H9 (cell line): ENCODE results near the gene ODF2. TPM values are rescaled to one million over a fixed set of nuclear protein-coding genes. Genes with fewer than 3 reads are reported as not detected.

ENCODE experiments used
- DNase-seq: peaks from one replicate; pipeline ENCODE4 v3.0.0-alpha.2; 2017
- H2AFZ ChIP-seq: one replicate; pipeline ENCODE4 v1.6.1; 2013; ENCODE audit warnings: mild to moderate bottlenecking, low read length, control low read depth, moderate library complexity
- H2AK5ac ChIP-seq: 2 replicates; pipeline ENCODE4 v1.6.1; 2013; ENCODE audit warnings: low read length, control low read depth, mixed read lengths; ENCODE audit not compliant: insufficient read length
- H2BK120ac ChIP-seq: one replicate; pipeline ENCODE4 v1.6.1; 2013; ENCODE audit warnings: low read depth, mild to moderate bottlenecking, low read length, control low read depth, inconsistent platforms; ENCODE audit not compliant: poor library complexity, severe bottlenecking
- H2BK12ac ChIP-seq: 2 replicates; pipeline ENCODE4 v1.6.1; 2013; ENCODE audit warnings: low read length, control low read depth, mixed read lengths, low read depth; ENCODE audit not compliant: insufficient read length
- H2BK15ac ChIP-seq: 2 replicates; pipeline ENCODE4 v1.6.1; 2013; ENCODE audit warnings: low read depth, low read length, control low read depth
- H2BK20ac ChIP-seq: one replicate; pipeline ENCODE4 v1.6.1; 2013; ENCODE audit warnings: low read depth, mild to moderate bottlenecking, low read length, control low read depth, inconsistent platforms; ENCODE audit not compliant: poor library complexity, severe bottlenecking
- H2BK5ac ChIP-seq: 2 replicates; pipeline ENCODE4 v1.6.1; 2013; ENCODE audit warnings: low read length, control low read depth, mixed read lengths; ENCODE audit not compliant: insufficient read length
- H3K14ac ChIP-seq: 2 replicates; pipeline ENCODE4 v1.6.1; 2013; ENCODE audit warnings: low read length, control low read depth; ENCODE audit not compliant: insufficient read depth
- H3K18ac ChIP-seq: 2 replicates; pipeline ENCODE4 v1.6.1; 2013; ENCODE audit warnings: low read depth, mild to moderate bottlenecking, mixed read lengths, low read length, control low read depth; ENCODE audit not compliant: insufficient read length
- H3K23ac ChIP-seq: 2 replicates; pipeline ENCODE4 v1.6.1; 2013; ENCODE audit warnings: low read length, control low read depth, mixed read lengths, low read depth; ENCODE audit not compliant: insufficient read length
- H3K23me2 ChIP-seq: 2 replicates; pipeline ENCODE4 v1.6.1; 2013; ENCODE audit warnings: low read depth, mild to moderate bottlenecking, mixed read lengths, low read length, control low read depth; ENCODE audit not compliant: insufficient read length, poor library complexity, severe bottlenecking
- H3K27ac ChIP-seq: 2 replicates; pipeline ENCODE4 v1.5.1; 2013; ENCODE audit warnings: low read length, control low read depth, mixed read lengths, low read depth; ENCODE audit not compliant: insufficient read length
- H3K27me3 ChIP-seq: 2 replicates; pipeline ENCODE4 v1.6.1; 2013; ENCODE audit warnings: low read length, control low read depth, inconsistent platforms; ENCODE audit not compliant: insufficient read depth
- H3K4ac ChIP-seq: 2 replicates; pipeline ENCODE4 v1.6.1; 2013; ENCODE audit warnings: low read depth, mild to moderate bottlenecking, control low read depth, inconsistent platforms, low read length, moderate library complexity
- H3K4me1 ChIP-seq: 2 replicates; pipeline ENCODE4 v1.6.1; 2013; ENCODE audit warnings: low read length, control low read depth, inconsistent platforms; ENCODE audit not compliant: insufficient read depth
- H3K4me2 ChIP-seq: 2 replicates; pipeline ENCODE4 v1.6.1; 2013; ENCODE audit warnings: low read length, control low read depth, mixed read lengths; ENCODE audit not compliant: insufficient read length, insufficient read depth
- H3K56ac ChIP-seq: 2 replicates; pipeline ENCODE4 v1.6.1; 2013; ENCODE audit warnings: low read depth, mild to moderate bottlenecking, mixed read lengths, low read length, control low read depth; ENCODE audit not compliant: insufficient read length
- H3K79me1 ChIP-seq: 2 replicates; pipeline ENCODE4 v1.6.1; 2013; ENCODE audit warnings: low read depth, mild to moderate bottlenecking, moderate library complexity, low read length, control low read depth, inconsistent platforms; ENCODE audit not compliant: insufficient read depth, poor library complexity, severe bottlenecking
- H3K79me2 ChIP-seq: 2 replicates; pipeline ENCODE4 v1.6.1; 2013; ENCODE audit warnings: low read length, control low read depth, inconsistent platforms; ENCODE audit not compliant: insufficient read depth
- H3K9ac ChIP-seq: 2 replicates; pipeline ENCODE4 v1.6.1; 2013; ENCODE audit warnings: low read length, control low read depth, mixed read lengths; ENCODE audit not compliant: insufficient read length; ENCODE audit errors: extremely low read depth
- H3K9me3 ChIP-seq: one replicate; pipeline ENCODE4 v1.6.1; 2013; ENCODE audit warnings: low read depth, low read length, inconsistent platforms; ENCODE audit not compliant: control insufficient read depth
- H3T11ph ChIP-seq: one replicate; pipeline ENCODE4 v1.6.1; 2013; ENCODE audit warnings: mild to moderate bottlenecking, low read length, control low read depth, inconsistent platforms
- H4K20me1 ChIP-seq: one replicate; pipeline ENCODE4 v1.6.1; 2013; ENCODE audit not compliant: control insufficient read depth, insufficient read length, insufficient read depth
- H4K5ac ChIP-seq: 2 replicates; pipeline ENCODE4 v1.6.1; 2013; ENCODE audit warnings: low read depth, mild to moderate bottlenecking, mixed read lengths, low read length, control low read depth; ENCODE audit not compliant: insufficient read length
- H4K8ac ChIP-seq: replicated peaks from 2 replicates; pipeline ENCODE4 v1.6.1; 2013; ENCODE audit warnings: low read length, control low read depth, mixed read lengths, low read depth; ENCODE audit not compliant: insufficient read length
- H4K91ac ChIP-seq: 2 replicates; pipeline ENCODE4 v1.6.1; 2013; ENCODE audit warnings: low read depth, mild to moderate bottlenecking, moderate library complexity, mixed read lengths, low read length, control low read depth; ENCODE audit not compliant: insufficient read length
- H3K27ac Mint-ChIP-seq, 3 experiments: 2 replicates in 2 of 3; 3 replicates in 1 of 3; pipeline ENCODE4 v1.8.0; 2020 to 2021; ENCODE audit warnings: mixed read lengths in 3 of 3, mild to moderate bottlenecking in 1 of 3, moderate library complexity in 1 of 3
- H3K27me3 Mint-ChIP-seq: 2 replicates; pipeline ENCODE4 v1.8.0; 2021; ENCODE audit warnings: low read depth, mild to moderate bottlenecking, moderate library complexity, mixed read lengths
- H3K36me3 Mint-ChIP-seq, 3 experiments: 2 replicates in 2 of 3; 3 replicates in 1 of 3; pipeline ENCODE4 v1.8.0; 2020 to 2021; ENCODE audit warnings: low read depth in 3 of 3, mixed read lengths in 3 of 3; ENCODE audit not compliant: insufficient read depth in 1 of 3
- H3K4me1 Mint-ChIP-seq, 2 experiments: 2 replicates each; pipeline ENCODE4 v1.8.0; 2020; ENCODE audit warnings: mixed read lengths in 2 of 2
- H3K4me3 Mint-ChIP-seq, 2 experiments: 2 replicates in 1 of 2; 3 replicates in 1 of 2; pipeline ENCODE4 v1.8.0; 2020 to 2021; ENCODE audit warnings: mild to moderate bottlenecking in 2 of 2, mixed read lengths in 2 of 2, moderate library complexity in 1 of 2
- H3K9me3 Mint-ChIP-seq, 2 experiments: 2 replicates in 1 of 2; 3 replicates in 1 of 2; pipeline ENCODE4 v1.8.0; 2020; ENCODE audit warnings: mild to moderate bottlenecking in 2 of 2, mixed read lengths in 2 of 2, moderate library complexity in 1 of 2
- WGBS: extraction: QIAGEN DNeasy Blood & Tissue Kit; methylation state at CpG from one replicate; pipeline ENCODE4 v1.1.7; 2013; ENCODE audit warnings: missing lambda C conversion rate, low lambda C conversion rate, mixed read lengths; ENCODE audit not compliant: insufficient read length; ENCODE audit errors: extremely low coverage; 5-methylcytosine and 5-hydroxymethylcytosine counted together
- total RNA-seq: library from RNA; stranded (reverse); gene quantifications from 2 replicates; pipeline ENCODE4 v1.2.1, GENCODE V29; 2021
- TF ChIP-seq, protein P1 (sequence below): fragments of 200-600 bp; sonication (generic); conservative IDR thresholded peaks from 3 replicates; pipeline ENCODE4 v1.8.0; 2021; ENCODE audit warnings: antibody characterized with exemption, mild to moderate bottlenecking

Gene ODF2
- total RNA-seq, 1 experiment from 2014 or later, result 16.7 TPM

DNA sequence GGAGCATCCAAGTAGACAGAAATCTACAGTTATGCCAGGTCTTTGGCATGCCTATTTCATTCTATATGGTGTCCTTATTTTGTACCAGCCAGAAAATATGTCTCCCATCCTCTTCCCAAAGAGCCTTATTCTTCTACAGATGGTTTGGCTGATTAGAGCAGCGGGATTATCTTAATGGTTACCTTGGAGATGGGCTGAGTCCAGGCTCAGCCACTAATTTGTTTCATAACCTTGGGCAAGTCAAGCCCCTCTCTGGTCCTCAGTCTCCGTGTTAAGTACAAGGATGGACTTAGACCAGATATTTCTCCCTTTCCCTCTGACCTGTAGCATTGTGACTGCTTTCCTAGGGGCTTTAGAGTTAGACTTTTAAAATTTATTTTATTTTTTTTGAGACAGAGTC, 37.6 kb downstream of the ODF2 start:
- H3K4ac ChIP-seq, result no peak overlapping the region
- 0 out of 4 replicates have a peak, but pooled peaks cover 0 to 2% of the 10 kb centered on the region in 2 experiments for H3K4me1 Mint-ChIP-seq
- H4K91ac ChIP-seq, result no peak overlapping the region
- no peak overlapping the region for H3K4me2 ChIP-seq
- H3K56ac ChIP-seq, result no peak overlapping the region
- no peak overlapping the region for H3K9ac ChIP-seq
- no peak overlapping the region for H2AFZ ChIP-seq
- no peaks in the 10 kb centered on the region for H3K27me3 ChIP-seq
- no CpG with 5 or more reads among the region's 2 CpGs for WGBS
- H2BK5ac ChIP-seq, result no peak overlapping the region
- no peaks in the 10 kb centered on the region for H3K23me2 ChIP-seq
- H3K36me3 Mint-ChIP-seq, result peaks cover 2 to 24% (median 13%) of the 10 kb centered on the region in 3 experiments; a peak in 4 of 7 replicates
- H2BK12ac ChIP-seq, result no peak overlapping the region
- H3K27me3 Mint-ChIP-seq, result no peaks in the 10 kb centered on the region
- no peak overlapping the region for H2BK15ac ChIP-seq
- H3K23ac ChIP-seq, result no peak overlapping the region
- no peaks in the 10 kb centered on the region for H3K9me3 ChIP-seq
- no peaks in the 10 kb centered on the region for H3K4me1 ChIP-seq
- H3K27ac ChIP-seq, result no peak overlapping the region
- H2BK20ac ChIP-seq, result no peak overlapping the region
- TF ChIP-seq, protein P1, sequence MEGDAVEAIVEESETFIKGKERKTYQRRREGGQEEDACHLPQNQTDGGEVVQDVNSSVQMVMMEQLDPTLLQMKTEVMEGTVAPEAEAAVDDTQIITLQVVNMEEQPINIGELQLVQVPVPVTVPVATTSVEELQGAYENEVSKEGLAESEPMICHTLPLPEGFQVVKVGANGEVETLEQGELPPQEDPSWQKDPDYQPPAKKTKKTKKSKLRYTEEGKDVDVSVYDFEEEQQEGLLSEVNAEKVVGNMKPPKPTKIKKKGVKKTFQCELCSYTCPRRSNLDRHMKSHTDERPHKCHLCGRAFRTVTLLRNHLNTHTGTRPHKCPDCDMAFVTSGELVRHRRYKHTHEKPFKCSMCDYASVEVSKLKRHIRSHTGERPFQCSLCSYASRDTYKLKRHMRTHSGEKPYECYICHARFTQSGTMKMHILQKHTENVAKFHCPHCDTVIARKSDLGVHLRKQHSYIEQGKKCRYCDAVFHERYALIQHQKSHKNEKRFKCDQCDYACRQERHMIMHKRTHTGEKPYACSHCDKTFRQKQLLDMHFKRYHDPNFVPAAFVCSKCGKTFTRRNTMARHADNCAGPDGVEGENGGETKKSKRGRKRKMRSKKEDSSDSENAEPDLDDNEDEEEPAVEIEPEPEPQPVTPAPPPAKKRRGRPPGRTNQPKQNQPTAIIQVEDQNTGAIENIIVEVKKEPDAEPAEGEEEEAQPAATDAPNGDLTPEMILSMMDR, result no peak
- no peak overlapping the region for H3K14ac ChIP-seq
- H3K79me2 ChIP-seq, result no peaks in the 10 kb centered on the region
- no peak overlapping the region for H4K5ac ChIP-seq
- H3K4me3 Mint-ChIP-seq, result no peak overlapping the region
- H2BK120ac ChIP-seq, result no peak overlapping the region
- H2AK5ac ChIP-seq, result no peak overlapping the region
- H3K18ac ChIP-seq, result no peak overlapping the region
- no peak overlapping the region for H3T11ph ChIP-seq
- H3K79me1 ChIP-seq, result no peaks in the 10 kb centered on the region
- no peaks in the 10 kb centered on the region for H4K20me1 ChIP-seq
- H4K8ac ChIP-seq, result no peak overlapping the region
- no peaks in the 10 kb centered on the region for H3K9me3 Mint-ChIP-seq
- no peak overlapping the region for H3K27ac Mint-ChIP-seq
- DNase-seq, result no peak
